Measurements from ENCODE around the gene TMEM141. TPM values are rescaled to one million over a fixed set of nuclear protein-coding genes. Genes with fewer than 3 reads are reported as not detected.
A peak's percentile ranks its signal among the peaks of the same experiment; 100 is the strongest.
"Not testable (repeated sequence)": the region's sequence is repeated elsewhere in the genome, so short reads cannot be mapped to it uniquely, and the experiment has no call there.

TMEM141 gene
- total RNA-seq, 2 donors from 2014 or later = 81.1 to 85.7 TPM

DNA sequence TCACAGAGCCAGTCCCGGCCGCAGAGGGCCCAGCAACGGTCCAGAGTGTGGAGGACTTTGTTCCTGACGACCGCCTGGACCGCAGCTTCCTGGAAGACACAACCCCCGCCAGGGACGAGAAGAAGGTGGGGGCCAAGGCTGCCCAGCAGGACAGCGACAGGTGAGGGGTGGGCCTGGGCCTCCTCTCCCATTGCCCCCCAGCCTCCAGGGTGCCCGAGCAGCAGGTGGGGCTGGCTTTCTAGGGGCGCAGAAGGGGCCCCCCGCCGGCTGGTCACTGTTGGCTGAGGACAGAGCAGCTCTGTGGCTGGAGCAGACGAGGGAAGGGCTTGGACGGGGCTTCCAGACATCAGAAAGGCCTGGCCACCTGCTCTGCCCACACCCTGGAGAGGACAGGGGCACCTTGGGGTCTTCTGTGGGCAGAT lies 46.7 kb downstream of the TMEM141 start:
- DNase-seq; intact Hi-C loops (cut with DNase I); ATAC-seq: not testable (repeated sequence)

DNA sequence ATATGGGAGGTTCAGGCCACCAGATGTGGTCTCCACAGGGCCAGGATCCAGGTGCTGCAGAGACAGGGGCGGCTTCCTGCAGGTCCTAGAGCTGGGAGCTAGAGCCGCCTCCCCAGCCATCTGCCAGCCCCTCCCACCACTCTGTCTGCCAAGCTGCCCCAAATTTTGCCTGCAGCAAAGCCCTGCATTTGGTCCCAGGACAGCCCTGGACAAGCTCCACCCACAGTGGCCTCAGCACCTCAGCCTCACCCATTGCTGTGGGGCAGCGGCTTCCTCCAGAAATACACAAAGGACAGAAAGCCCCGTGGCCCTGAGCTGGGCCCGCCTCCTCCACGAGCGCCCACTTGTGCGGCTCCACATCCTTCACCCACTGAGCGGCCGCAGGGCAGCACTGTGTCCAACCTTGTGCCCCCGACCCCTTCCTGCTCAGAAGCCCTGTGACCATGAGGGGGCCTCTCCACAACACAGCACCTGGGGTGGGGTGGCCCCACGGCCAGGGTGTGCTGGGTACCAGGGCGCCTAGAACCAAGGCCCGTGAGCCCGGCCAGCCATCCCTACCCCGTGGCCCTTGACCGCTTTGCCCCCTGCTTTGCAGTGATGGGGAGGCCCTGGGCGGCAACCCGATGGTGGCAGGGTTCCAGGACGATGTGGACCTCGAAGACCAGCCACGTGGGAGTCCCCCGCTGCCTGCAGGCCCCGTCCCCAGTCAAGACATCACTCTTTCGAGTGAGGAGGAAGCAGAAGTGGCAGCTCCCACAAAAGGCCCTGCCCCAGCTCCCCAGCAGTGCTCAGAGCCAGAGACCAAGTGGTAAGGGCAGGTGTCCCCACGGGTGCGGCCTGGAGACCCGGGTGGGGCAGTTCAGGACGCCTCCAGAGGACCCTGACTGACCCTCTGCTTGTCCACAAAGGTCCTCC lies 47.4 kb downstream of the TMEM141 start:
- DNase-seq (no peak), ATAC-seq (no peak)
- intact Hi-C loops (cut with DNase I) = no loop called here

DNA sequence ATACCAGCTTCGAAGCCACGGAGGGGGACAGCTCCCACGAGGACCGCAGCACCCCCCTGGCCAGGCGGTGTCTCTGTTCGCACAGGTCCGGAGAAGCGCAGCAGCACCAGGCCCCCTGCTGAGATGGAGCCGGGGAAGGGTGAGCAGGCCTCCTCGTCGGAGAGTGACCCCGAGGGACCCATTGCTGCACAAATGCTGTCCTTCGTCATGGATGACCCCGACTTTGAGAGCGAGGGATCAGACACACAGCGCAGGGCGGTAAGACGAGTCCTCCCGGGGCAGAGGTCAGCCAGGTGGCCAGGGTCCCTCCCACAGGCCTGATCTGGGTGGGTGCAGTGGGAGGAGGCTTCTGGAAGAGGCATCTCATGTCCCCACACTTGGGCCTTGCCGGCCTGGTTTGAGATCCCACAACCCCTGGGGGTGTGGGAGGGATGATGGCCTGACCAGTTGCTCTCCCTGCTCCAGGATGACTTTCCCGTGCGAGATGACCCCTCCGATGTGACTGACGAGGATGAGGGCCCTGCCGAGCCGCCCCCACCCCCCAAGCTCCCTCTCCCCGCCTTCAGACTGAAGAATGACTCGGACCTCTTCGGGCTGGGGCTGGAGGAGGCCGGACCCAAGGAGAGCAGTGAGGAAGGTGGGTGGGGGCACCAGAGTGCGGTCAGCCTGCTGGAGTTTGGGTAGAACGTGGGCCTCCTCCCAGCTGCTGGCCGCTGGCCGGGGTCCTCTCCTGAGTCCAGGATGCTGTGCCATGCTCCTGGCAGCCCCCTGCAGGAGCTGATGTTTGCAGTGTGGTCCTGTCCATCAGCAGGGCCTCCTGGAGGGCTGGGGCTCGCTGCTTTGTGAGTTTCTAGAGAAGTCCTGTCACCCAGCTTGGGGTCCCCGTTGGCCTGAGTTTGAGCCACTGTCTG lies 48.3 kb downstream of the TMEM141 start:
- ATAC-seq = no peak
- DNase-seq = no peak
- intact Hi-C loops (cut with DNase I) = loop anchor here in 1 of 2 donors (10.0 kb wide), 1 partner anchor 45 kb away; the partner anchor contains the start of genes CCDC183 and TMEM141

DNA sequence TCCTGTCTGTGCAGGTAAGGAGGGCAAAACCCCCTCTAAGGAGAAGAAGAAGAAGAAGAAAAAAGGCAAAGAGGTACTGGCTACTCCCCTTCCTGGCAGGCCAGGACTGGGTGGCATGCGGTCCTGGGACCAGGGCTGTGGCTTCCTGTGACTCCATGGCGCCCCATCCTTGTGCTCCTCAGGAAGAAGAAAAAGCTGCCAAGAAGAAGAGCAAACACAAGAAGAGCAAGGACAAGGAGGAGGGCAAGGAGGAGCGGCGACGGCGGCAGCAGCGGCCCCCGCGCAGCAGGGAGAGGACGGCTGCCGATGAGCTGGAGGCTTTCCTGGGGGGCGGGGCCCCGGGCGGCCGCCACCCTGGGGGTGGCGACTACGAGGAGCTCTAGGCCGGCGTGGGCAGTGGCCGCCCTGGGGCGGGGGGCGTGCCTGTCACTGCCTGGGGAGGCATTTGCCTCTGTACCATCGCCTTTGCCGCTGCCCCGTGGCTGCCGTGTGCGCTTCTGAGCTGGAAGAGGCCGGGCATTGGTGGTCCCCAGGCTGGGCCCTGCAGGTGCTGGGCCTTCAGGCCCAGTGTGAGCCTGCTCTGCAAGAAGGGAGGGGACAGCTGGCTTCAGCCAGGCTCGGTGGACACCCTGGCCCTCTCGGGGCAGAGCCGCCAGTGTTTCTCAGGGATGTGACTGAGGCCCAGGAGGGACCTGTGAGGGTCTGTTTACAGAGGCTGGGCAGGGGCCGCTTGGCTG lies 49.2 kb downstream of the TMEM141 start:
- DNase-seq = no peak
- ATAC-seq = no peak
- intact Hi-C loops (cut with DNase I) = loop anchor here in 1 of 2 donors (10.0 kb wide), 1 partner anchor 46 kb away; the partner anchor contains the start of genes CCDC183 and TMEM141

DNA sequence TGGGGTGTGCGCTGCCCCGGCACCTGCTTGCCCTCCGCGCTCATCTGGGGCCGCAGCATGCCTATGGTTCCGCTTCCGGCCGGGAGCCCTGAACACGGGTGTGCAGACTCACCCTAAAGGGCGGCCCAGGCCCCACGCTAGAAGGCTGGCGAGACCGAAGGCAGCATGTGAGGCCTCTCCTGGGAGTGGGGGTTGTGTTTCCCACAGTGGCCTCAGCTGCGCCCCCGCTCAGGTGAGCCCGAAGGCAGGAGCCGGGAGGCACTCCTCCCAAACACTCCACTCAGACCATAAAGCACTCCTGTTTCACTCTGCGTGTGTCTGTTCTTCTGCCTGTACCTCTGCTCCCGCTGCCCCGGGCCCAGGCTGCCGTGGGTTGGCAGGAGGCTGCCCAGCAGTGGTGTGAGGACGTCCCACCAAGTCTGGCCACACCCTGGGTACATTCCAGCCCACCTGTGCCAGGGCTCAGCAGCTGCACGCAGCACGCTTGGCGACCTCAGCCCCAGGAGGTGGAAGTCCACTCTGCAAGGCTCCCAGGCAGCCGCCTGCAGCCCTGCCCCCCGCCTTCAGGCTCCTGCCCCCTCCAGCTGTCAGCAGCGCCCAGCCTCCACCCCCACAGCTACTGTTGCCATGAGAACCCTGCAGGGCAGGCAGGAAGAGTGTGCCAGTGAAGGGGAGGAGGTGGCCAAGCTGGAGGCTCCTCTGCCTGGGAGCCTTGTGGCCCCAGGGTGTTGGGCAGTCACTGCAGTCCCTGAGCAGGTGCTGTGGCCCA lies 49.9 kb downstream of the TMEM141 start:
- ATAC-seq (peak; percentile 39 to 47), DNase-seq (no peak)
- intact Hi-C loops (cut with DNase I) = loop anchor here in 1 of 2 donors (10.0 kb wide), 1 partner anchor 46 kb away; the partner anchor contains the start of genes CCDC183 and TMEM141

DNA sequence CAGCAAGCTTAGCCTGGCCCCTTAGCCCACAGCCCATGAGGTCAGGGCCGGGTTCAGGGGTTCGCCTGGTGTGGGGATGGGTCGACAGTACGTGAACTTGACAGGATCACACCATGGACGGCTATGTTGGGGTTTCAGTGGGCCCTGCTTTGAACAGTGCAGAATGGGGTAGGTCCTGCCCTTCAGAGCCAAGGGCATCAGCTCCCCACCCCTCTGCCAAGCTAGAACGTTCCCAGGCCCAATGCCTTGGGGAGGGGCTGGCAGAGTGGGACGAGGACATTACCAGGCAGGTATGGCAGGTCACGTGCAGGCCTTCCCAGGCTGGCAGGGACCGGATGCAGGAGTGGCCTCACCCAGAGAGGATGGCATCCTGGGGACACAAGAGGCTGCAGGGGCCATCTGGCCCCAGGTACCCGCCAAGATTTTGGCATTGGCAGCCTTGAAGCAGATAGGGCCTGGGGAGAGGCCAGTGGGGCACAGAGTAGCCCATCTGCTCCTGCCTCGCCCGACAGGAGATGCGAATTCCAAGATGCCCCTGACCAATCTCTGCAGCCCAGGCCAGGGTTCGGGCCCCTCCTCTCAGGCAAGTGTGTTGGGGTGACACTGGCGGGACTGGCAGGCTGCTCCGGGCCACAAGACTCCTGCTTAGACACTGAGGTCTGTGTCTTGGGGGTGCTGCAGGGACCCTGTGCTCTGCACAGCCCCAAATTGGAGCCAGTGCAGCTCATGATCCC lies 50.7 kb downstream of the TMEM141 start:
- not testable (repeated sequence) for DNase-seq
- intact Hi-C loops (cut with DNase I) = loop anchor here in 1 of 2 donors (10.0 kb wide), 1 partner anchor 47 kb away; the partner anchor contains the start of genes CCDC183 and TMEM141
- ATAC-seq = peak in 1 of 2 donors; percentile 0

DNA sequence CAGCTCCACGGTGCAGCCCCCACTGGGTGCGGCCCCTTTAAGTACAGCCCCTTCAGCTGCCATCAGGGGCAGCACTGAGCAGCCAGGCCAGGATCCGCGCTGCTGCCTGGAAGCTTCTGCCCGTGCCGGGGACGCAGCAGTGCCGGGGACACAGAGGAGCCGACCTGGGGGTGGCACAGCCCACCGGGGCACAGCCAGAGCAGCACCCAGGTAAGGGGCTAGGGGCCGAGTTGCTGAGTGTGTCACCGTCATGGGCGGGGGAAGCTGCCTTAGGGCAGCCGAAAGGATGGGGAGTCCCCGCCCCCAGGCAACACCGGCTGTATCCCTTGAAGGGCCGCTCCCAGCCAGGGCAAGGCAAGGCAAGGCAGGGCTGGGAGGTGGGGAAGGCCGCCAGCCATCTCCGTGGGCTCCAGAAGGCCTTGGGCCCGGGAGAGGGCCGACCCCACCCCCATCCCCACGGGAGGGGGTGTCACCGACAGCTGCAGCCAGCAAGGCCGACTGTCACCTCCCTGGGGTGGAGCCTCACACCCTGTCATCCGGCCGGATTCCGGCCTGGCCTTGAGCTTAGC lies 51.3 kb downstream of the TMEM141 start, which contains the start of gene AJM1:
TSS of gene AJM1 (plus strand) at position 99 of the 569 bp plus-strand sequence. CDS start 1,937 bp downstream, outside the sequence.
- ATAC-seq = peak; percentile 76 to 81
- DNase-seq = peak; percentile 85
- intact Hi-C loops (cut with DNase I) = loop anchor here in 1 of 2 donors (10.0 kb wide), 1 partner anchor 48 kb away; the partner anchor contains the start of genes CCDC183 and TMEM141

Small RNA genes within 50 kb of the gene (microRNA-seq; reads per million reads assigned to microRNA genes)
- 0 reads per million in 2 donors for gene MIR4292
- 0 reads per million in 2 donors for gene MIR6722

Other genes with a start within 250 kb of the TMEM141 start
- gene NOTCH1, start 245.3 kb upstream of the TMEM141 start, total RNA-seq = 10 to 100 TPM; 22.7 to 36.0 TPM
- gene EGFL7, start 128.4 kb upstream of the TMEM141 start, total RNA-seq = 100 to 1,000 TPM in 1 of 2 donors, 10 to 100 TPM in 1; 86.6 to 138 TPM
- 100 to 1,000 TPM; 154 TPM for gene AGPAT2, start 103.9 kb upstream of the TMEM141 start, total RNA-seq
- 10 to 100 TPM; 23.2 to 35.2 TPM for gene DIPK1B, start 78.8 kb upstream of the TMEM141 start, total RNA-seq
- 10 to 100 TPM in 1 of 2 donors, 1 to 10 TPM in 1; 9.3 to 20.1 TPM for gene LCN10, start 48.4 kb upstream of the TMEM141 start, total RNA-seq
- gene LCN6, start 42.8 kb upstream of the TMEM141 start, total RNA-seq = 10 to 100 TPM; 18.2 to 51.8 TPM
- gene LCN8, start 33.1 kb upstream of the TMEM141 start, total RNA-seq = not detected
- 1 to 10 TPM in 1 of 2 donors, under 1 TPM in 1; 0.41 to 1.1 TPM for gene LCN15, start 26.8 kb upstream of the TMEM141 start, total RNA-seq
- gene CCDC183, start 5.0 kb downstream of the TMEM141 start, total RNA-seq = 1 to 10 TPM; 1.1 to 1.6 TPM
- gene RABL6, start 16.6 kb downstream of the TMEM141 start, total RNA-seq = 10 to 100 TPM; 61.6 to 71.4 TPM
- gene AJM1, start 51.1 kb downstream of the TMEM141 start, total RNA-seq = 1 to 10 TPM; 5.0 to 9.6 TPM
- gene PHPT1, start 58.1 kb downstream of the TMEM141 start, total RNA-seq = 100 to 1,000 TPM; 184 to 189 TPM
- gene MAMDC4, start 61.0 kb downstream of the TMEM141 start, total RNA-seq = 1 to 10 TPM; 3.7 to 8.4 TPM
- 100 to 1,000 TPM; 296 to 304 TPM for gene EDF1, start 75.0 kb downstream of the TMEM141 start, total RNA-seq
- 10 to 100 TPM in 1 of 2 donors, 1 to 10 TPM in 1; 8.8 to 11.8 TPM for gene TRAF2, start 95.2 kb downstream of the TMEM141 start, total RNA-seq
- gene FBXW5, start 153.4 kb downstream of the TMEM141 start, total RNA-seq = 100 to 1,000 TPM in 1 of 2 donors, 10 to 100 TPM in 1; 98.4 to 130 TPM
- 1 to 10 TPM in 1 of 2 donors, under 1 TPM in 1; 0.88 to 3.5 TPM for gene C8G, start 153.9 kb downstream of the TMEM141 start, total RNA-seq
- 10 to 100 TPM in 1 of 2 donors, 1 to 10 TPM in 1; 7.0 to 11.9 TPM for gene LCN12, start 160.9 kb downstream of the TMEM141 start, total RNA-seq
- 1,000 to 10,000 TPM; 3,329 to 4,014 TPM for gene PTGDS, start 186.2 kb downstream of the TMEM141 start, total RNA-seq
- 1 to 10 TPM; 6.4 to 9.6 TPM for gene LCNL1, start 191.6 kb downstream of the TMEM141 start, total RNA-seq
- gene PAXX, start 201.1 kb downstream of the TMEM141 start, total RNA-seq = 10 to 100 TPM; 25.4 to 30.2 TPM
- 1 to 10 TPM; 2.6 to 8.5 TPM for gene CLIC3, start 205.2 kb downstream of the TMEM141 start, total RNA-seq
- 10 to 100 TPM; 30.0 to 33.2 TPM for gene ABCA2, start 236.9 kb downstream of the TMEM141 start, total RNA-seq
- under 1 TPM; 0.24 to 0.35 TPM for gene FUT7, start 240.7 kb downstream of the TMEM141 start, total RNA-seq

All from left cardiac atrium (tissue), 4 donors.